Liver (tissue), 2 donors: ENCODE results near the gene ITGA11.

Experiments used
- TF ChIP-seq, protein P1 (sequence below): fragments of 150-350 bp; IDR thresholded peaks from 2 replicates; pipeline ENCODE4 v1.5.1; 2017; ENCODE audit warnings: improper control_type of control experiment, low read depth, low read length; ENCODE audit not compliant: missing input control
- TF ChIP-seq, protein P2 (sequence below): IDR thresholded peaks from 2 replicates; pipeline ENCODE4 v1.6.1; 2016; ENCODE audit warnings: antibody characterized with exemption
- donor health status: healthy.

DNA sequence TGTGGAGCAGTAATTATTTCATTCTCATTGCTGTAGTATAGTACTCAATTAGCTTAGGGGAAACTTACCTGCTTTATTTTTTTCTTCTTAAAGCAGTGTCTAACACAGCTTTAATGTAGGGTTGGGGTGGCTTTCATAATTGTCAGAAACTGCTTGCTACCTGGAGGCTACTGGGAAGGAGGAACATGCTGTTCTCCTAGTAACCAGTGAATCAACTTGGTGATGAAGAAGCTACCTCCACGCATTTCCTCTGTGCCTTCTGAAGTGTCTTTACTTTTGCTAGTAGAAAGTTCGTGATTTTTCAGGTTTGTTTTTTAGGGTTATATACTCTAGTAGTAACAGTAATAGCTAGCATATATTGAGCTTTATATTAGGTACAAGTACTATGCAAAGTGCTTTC is 142.9 kb downstream of the ITGA11 start:
- TF ChIP-seq, protein P1, sequence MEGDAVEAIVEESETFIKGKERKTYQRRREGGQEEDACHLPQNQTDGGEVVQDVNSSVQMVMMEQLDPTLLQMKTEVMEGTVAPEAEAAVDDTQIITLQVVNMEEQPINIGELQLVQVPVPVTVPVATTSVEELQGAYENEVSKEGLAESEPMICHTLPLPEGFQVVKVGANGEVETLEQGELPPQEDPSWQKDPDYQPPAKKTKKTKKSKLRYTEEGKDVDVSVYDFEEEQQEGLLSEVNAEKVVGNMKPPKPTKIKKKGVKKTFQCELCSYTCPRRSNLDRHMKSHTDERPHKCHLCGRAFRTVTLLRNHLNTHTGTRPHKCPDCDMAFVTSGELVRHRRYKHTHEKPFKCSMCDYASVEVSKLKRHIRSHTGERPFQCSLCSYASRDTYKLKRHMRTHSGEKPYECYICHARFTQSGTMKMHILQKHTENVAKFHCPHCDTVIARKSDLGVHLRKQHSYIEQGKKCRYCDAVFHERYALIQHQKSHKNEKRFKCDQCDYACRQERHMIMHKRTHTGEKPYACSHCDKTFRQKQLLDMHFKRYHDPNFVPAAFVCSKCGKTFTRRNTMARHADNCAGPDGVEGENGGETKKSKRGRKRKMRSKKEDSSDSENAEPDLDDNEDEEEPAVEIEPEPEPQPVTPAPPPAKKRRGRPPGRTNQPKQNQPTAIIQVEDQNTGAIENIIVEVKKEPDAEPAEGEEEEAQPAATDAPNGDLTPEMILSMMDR = no peak
- TF ChIP-seq, protein P2, sequence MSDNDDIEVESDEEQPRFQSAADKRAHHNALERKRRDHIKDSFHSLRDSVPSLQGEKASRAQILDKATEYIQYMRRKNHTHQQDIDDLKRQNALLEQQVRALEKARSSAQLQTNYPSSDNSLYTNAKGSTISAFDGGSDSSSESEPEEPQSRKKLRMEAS = no peak
